Measurements from ENCODE around the gene NELFA.

DNA sequence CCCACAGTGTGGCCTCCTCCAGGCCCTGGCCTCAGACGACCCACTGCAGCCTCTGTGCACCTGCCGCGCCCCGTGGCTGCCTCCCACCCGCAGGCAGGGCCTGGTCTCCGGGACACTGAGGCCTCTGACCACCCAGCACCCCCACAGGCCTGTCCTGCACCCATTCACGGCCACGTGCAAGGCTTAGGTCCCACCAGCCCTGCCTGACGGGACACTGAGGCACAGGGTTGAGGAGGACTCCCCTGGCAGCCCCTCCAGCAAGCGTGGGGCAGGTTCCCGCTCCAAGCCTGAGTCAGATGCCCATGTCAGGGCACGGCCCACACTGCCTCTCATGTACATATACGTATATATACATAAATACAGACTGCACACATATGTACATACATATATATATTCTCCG lies 23.5 kb downstream of the NELFA start:
- TF ChIP-seq GABPA (IDR thresholded peaks at IDR 0.05 in 1 of 2, conservative IDR thresholded peaks at IDR 0.05 in 1 of 2): no peak
- TF ChIP-seq REST (IDR thresholded peaks at IDR 0.05): no peak
- no peak for TF ChIP-seq TAF1 (conservative IDR thresholded peaks at IDR 0.05)
- TF ChIP-seq, protein P1, sequence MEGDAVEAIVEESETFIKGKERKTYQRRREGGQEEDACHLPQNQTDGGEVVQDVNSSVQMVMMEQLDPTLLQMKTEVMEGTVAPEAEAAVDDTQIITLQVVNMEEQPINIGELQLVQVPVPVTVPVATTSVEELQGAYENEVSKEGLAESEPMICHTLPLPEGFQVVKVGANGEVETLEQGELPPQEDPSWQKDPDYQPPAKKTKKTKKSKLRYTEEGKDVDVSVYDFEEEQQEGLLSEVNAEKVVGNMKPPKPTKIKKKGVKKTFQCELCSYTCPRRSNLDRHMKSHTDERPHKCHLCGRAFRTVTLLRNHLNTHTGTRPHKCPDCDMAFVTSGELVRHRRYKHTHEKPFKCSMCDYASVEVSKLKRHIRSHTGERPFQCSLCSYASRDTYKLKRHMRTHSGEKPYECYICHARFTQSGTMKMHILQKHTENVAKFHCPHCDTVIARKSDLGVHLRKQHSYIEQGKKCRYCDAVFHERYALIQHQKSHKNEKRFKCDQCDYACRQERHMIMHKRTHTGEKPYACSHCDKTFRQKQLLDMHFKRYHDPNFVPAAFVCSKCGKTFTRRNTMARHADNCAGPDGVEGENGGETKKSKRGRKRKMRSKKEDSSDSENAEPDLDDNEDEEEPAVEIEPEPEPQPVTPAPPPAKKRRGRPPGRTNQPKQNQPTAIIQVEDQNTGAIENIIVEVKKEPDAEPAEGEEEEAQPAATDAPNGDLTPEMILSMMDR (IDR thresholded peaks at IDR 0.05; ENCODE audit: low read depth, low read length, missing input control): no peak
